GM19468 (cell line): ENCODE results near the gene LDLRAD4.
A peak's percentile ranks its signal among the peaks of the same experiment; 100 is the strongest.

Source experiments
- ATAC-seq: cut with Tn5 transposase; IDR thresholded peaks from one replicate; pipeline ENCODE4 v1.9.1; 2021; ENCODE audit warnings: mild to moderate bottlenecking, moderate library complexity, moderate number of reproducible peaks; ENCODE audit not compliant: unreplicated experiment; ENCODE audit errors: extremely low read depth

LDLRAD4 gene

DNA sequence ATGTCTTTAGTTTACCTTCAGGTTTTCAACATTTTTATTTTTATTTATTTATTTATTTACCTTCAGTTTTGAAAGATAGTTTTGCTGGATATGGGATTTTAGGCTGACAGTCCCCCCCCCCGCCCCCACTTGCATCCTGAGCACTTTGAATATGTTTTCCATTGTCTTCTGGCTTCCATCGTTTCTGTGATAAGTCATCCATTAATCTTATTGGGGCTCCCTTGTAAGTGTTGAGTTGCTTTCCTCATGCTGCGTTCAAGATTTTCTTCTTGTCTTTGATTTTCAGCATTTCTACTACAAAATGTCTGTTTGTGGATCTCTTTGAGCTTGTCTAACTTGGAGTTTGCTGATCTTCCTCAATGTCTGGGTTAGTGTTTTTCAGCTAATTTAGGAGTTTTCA is 19.4 kb upstream of the LDLRAD4 start:
- no peak for ATAC-seq

DNA sequence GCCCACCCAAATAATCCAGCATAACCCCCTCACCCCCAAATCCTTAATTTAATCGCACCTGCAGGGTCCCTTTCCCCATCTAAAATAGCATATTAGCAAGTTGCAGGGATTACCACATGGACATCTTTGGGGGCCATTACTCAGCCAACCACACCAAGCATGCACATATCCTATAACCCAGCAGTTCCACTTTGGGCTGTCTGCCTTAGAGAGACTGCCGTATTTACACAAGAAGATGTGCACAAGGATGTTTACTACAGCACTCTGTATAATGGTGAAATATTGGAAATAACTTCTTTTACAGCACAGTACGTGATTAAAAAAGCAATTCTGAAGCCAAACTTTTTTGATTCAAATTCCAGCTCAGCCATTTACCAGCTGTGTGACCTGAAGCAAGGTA is 17.3 kb upstream of the LDLRAD4 start:
- ATAC-seq = no peak

DNA sequence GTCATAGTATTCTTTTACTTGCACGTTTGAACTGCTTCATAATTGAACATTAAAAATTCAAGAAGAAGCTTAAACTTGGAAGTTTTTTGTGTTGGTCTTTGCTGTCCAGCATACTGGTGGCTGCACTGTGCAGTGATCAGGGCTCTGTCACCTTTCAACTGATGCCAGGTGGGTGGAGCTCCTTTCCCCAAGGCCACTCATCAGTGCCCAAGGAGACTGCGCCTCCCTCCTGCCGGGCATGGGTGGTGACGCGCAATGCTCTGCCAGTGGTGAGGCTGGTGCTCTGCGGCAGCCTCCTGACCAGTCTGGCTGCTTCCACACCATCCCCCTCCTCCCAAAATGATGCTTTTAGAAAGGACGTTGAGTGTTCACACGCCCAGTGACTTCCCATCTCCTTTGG is 16.0 kb upstream of the LDLRAD4 start:
- ATAC-seq = no peak

DNA sequence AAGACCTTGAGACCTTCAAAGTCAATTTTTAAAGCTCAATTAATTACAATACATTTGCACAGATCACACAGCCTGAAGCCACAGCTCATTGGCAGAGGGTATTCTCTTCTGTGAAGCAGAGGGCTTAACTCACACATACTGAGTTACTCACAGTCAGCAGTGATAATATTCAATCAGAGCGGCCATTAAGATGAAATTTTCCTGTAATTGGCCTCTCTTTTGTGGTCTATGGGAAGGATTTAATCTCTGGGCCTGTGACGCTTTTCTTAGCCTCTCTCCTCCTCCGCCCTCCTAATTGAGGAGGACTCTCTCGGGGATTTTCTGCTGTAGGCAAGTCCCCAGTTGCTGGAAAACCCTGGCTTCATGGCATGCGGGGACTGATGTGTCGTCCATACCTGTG is 12.3 kb upstream of the LDLRAD4 start:
- ATAC-seq = no peak

DNA sequence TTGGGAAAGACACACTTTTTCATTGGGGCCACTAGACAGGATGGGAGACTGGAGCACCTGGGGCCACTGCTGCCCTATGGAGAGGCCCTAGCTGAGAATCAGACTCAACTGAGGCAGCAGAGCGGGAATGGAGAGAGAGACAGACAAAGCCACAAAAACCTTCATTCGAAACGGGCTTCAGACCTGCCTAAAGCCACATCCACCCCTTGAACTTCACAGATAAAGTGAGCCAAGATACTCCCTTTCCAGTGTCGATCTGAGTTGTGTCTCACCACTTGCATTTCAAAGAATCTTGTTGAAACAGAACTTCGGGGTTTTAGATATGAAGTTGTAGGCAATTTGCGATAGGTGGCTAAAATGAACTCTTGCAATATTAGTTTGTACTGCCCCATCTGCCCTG is 11.3 kb upstream of the LDLRAD4 start:
- ATAC-seq = no peak

DNA sequence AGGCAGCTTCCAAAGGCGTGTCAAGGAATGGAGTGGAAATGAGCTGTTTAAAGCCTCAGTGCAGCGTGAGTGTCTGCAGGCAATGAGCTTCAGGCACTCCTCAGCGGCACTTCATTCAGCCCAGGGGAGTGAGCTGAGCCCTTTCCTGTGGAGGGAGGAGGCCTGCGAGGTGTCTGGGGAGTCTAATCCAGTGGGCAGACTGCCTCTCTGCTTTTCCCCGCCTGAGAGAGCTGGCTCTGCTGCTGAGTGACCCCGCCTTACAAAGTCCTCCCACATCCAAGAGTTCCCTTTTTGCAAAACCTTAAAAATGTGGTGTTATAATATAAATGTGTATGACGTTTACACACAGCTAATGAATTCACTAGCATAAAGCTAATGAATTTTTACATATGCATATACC is 7.0 kb upstream of the LDLRAD4 start:
- ATAC-seq = no peak

DNA sequence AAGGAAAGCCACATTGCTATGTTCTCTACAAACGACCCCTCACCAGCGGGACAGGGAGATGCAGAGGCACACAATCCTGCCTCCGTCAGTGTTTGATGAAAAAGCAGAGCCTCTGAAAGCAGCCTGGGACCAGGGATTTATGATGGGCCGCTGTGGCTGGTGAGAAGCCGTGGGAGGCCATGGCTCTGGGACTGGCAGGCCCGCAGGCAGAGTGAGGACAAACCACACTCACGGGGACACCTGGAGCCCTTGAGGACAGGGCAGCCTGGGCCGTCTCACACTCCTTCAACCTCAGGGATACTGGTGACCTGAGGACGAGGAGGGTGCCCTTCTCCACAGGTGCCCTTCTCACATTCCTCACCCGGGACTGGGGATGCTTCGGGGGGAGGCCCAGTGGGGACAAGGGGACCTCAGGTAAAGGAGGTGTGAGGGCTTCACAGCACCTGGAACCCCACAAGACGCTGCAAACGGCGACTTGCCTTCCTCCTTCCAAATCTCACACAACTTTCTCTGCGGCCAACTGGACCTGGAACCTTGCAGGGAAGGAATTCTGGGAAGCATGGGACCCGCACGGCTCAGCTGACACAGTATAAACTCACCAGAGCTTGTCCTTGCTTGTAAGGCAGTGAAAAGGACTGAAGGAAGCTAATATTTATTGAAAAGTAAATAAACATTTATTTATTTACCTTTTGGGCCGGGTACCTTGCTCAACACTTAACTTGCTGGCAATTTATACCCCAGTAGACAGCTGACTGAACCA is 5.3 kb upstream of the LDLRAD4 start:
- no peak for ATAC-seq

DNA sequence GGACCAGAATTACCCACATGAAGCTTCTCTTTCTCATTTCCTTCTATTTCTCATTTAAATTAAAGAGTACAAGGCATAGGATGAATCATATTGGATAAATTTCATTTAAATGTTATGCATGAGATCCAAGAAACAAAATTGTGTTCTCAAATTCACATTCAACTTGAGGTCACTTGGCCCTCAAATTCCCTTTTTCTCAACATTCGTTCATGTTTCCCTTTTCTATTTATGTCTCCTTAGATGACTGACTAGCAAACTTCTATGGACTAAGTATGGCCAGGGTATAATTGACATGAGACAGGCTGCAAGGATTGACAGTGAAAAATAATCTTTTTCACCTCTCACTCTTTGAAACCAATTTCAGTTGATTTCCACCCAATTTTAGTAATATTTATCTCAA is 4.0 kb upstream of the LDLRAD4 start:
- ATAC-seq = no peak

DNA sequence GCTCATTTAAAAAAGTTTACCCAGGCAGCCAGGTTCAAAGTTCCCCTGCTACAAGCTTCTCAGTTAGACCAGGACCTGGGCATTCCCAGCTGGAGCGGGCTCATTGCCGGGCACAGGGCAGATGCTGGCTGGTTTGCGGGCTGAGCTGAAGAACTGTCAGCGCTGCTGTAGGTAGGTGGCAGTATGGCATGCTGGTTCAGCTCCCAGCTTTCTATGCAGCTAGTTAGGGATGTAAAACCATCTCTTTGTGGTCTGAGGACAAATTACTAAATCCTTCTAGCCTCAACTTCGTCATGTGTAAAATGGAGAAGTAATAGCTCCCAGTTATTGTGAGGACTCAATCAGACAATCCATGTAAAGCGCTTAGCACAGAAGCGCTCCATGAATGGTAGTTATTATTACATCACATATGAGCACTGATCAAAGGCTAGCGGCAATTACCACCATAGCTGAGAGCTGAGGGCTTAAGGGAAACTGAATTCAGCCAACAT is 2.4 kb upstream of the LDLRAD4 start:
- ATAC-seq = no peak

DNA sequence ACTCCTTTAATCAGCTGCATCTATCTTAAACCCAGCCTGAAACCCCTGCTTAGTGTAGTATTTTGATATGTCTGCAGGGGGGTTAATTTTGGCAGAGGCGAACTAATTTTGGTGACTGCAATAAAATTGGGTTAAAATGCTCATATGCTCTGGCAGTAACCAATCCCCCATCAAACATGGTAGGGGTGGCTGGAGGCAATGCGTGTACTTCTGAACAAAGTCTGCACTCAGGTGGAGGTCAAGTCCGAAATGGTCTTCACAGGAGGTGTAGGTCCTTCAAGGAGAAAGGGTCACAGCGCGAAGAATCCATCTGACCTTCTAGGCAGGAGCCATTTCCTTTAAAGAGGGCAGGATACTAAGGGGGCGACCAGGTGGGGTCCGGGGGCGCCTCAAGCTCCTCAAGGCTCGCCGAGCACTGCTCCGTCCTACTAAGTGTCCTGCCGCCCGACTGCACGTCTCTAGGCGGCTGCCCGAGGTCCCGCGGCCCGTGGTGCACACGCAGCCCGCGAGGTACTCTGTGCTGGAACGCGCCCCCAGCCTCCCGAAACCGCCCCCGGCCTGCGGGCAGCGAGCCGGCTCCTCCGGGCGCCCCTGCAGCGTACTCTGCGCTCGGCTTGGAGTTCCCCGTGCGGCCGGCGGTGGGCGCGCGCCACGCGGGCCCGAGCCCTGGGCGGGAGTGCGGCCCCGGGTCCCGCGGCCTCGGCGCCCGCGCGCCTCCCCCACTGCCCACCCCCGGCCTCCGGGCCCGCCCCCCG is 1.7 kb upstream of the LDLRAD4 start:
- ATAC-seq = peak; percentile 13

DNA sequence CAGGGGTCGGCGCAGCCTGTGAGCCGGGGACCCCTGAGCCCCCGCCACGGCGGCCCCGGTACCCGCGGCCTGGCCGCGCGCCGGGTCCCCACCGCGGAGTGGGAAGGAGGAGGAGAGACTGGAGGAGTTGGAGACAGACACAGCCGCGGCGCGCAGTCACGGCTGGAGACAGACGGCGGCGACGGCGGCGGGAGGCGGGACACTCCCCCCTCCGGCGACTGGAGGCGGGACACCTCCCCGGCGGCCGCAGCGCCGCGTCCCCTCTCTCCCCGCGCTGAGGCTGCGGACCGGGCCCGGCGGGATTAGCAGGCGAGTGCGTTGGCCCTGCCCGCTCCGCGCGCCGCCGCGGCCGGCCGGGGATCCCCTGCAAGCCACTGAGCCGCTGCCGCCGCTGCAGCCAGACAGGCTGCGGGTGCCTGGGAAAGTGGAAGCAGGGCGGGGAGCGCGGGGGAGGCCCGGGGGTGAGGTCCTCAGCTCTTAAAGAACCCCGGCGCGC is 1.0 kb upstream of the LDLRAD4 start:
- ATAC-seq = peak; percentile 23

DNA sequence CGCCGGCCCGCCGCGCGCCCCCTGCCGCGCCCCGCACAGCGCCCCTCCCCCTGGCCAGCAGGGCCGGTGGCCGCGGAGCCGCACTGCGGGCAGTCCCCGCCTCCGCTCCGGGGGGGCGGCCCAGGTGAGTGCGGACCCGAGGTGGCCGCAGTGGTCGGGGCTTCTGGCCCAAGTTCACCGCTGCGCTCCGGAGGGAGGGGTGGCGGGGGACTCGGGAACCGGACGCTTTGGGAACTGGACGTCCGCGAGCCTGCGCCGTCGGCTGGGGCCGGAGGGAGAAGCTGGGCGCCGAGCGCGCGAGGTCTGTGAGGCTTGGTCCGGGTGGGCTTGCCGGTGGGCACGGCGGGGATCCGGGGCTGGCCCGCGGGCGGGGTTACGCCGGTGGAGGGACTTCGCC is 591 bp upstream of the LDLRAD4 start:
- no peak for ATAC-seq

DNA sequence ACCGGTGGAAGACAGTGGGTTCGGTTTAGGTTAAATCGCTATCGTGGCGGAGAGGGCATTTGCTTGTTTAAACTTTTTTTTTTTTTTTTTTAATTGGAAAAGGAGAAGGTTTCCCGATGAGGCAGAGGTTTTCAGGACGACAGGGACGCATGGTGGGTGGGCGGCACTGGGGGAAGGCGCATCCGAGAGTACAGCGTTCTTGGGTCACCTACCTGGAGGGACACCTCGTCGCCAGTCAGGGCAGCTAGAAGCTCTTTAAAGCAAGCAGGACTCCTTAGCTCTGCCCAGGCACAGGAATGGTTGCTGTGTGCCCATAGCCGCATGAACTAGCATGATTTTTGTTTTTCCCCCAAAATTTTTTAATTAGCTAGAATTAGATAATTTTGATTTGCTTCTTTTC is 437 bp downstream of the LDLRAD4 start:
- ATAC-seq = no peak

DNA sequence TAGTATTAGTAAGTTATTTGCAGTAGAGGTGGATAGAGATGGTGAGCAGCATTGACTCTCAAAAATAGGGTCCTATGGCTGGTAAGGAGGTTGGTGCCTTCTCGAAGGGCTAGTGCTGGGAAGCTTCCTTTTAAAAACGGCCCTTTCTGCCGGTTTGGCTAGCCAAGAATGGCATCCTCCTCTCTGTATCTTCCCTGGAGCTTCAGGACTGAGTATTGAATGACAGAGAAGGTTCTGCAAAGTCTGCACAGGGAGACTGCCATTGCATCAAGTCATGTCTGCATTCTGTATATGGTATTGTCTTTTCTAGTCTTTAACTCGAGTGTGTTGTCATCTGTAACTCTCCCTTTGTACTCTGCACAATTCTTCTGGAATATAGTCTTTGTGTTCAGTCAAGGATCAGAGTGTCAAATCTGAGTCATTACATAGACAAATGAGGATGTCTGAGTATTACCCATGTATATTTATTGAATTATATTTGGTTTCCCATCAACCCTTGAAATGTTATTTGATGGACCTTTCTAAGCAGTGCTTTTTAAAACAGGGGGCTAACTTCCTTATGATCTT is 1.1 kb downstream of the LDLRAD4 start:
- ATAC-seq = no peak

DNA sequence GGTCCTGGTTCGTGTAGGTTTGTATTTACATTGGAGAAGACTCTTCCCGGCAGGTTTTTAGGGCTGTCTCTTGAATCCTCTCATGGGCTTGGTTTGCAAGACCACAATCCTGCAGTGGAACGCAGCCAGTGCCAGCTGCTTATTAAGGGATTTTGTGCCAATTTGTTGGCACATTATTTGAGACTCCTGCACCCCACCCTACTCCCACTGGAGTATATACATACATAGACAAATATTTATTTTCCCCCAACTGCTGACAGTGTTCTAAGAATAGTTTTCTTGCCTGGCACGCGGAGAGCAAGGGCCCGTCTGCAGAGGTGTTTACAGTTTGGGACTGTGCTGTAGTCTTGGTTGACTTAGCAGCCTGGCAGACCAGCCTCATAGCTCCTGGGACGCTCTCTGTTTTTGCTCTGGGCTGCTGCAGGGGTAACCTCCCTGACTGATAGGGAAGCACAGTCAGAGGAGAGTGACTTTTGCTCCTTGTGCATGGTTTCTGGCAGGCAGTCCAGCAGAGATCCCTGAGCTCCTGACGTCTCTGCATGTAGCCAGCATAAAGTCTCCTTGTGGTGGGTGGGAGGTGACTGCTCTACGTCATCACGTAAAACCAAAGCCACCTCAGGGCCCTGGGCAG is 1.9 kb downstream of the LDLRAD4 start:
- no peak for ATAC-seq

DNA sequence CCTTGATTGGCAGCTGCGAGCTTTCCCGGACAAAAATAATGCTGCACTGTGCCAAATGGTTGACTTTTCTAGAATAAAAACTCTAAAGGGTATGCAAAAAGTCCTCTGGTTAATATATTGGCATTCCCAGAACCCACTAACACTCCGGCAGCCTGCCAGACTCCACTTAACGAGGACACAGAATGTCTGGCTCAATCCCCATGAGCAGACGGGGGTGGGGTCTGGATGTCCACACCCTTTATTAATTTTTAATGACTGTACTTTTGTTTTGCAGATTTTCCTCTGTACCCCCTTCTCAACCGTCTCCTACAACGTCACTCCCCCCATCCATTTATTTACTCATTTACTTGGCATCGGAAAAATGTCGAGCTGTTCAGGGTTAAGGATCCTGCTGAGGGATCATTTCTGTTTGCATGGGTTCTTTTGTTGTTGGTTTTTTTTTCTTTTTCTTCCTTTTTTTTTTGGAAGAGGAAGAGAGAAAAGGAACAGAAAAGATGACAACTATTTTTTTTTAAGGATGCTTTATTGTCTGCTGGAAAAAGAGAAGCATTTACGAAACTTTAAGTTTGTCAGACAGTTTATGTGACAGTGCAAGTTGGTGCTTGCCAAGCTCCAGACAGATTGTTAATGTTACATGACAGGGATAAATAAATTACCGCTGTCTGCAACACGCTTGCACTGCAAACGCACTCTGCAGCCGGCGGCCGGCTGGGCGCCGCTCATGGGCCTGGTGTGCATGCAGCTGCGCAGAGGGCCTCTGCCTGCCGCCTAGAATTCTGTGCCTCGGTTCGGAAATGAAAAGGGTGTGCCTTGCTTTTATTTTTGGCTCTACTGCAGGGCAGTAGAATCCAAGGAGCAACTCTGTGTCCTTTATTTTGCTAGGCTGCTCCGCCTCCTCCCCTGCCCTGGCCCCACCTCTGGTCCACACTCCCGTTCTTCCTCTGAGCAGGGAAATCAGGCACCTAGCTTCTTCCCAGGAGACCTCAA is 3.6 kb downstream of the LDLRAD4 start:
- ATAC-seq = no peak

DNA sequence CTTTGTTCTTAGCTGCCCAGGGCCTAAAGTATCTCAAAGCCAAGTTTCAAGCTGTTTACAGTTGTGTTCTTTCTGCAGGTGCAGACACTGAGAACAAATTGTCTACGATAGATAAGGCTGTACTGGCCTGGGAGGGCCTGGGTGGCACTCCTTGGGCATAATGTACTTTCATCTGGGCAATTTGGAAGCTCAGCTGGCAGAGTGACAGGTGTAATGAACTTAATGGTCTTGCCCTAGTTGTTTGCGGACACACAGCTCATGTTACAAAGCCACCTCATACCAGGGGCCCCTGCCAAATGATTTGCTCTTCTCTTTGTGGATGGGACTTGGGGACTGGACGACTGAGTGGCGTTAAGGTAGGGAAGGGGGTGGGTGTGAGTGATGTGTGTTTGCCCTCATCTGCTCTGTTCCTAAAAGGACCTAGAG is 4.3 kb downstream of the LDLRAD4 start:
- ATAC-seq = no peak

DNA sequence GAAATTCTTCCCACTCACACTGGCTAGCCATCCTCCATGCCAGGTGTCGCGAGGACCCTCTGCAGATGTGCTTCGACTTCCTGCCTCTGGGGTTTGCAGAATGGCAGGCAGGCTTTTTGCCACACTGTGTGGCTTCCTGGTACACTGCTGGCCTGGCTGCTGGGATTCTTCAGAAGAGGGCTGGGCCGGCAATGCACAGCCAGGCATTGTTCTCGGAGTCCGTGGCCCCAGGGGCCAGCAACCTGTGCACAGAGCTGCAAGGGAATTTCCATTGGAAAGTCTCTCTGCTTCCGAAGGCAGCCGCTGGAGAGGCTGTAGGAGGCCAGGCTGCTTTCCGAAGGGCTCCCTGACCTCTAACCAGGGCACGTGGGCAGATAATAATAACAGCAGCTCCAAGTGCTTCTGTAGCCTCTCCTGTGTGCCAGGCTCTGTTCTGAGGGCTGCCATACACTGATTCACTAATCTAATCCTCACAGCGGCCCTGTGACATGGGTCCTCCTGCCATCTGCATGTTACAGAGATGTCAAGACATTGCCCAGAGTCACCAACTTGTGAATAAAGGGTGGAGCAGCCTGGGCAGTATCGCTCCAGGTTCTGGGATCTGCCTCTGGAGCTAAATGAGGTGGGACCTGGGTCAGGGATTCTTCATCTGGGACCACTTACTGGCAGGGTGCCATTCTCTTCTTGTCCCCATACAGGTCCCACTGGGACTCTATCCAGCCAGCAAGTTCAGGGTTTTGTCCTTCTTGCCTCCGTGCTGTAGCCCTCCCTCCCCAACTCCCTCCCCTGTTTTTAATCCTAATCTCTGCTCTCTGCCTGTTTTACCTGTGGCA is 5.0 kb downstream of the LDLRAD4 start:
- no peak for ATAC-seq

DNA sequence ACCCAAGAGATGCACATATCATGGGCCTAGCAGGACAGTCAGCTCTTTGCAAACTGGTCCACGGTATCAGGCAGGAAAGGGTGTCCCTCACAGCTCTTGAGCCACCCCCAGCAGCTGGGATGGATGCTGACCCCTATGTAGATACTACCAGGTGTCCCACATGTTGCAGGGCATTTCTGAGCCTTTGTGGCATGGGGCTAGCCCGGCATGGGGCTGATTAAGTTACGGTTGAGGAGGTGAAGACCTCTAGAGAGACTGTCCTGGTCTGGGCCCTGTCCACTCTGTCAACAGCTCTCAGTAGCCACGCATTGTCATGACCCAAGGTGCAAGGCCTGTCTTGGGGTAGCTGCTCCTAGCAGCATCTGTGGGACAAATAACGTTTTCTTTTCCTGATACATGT is 6.7 kb downstream of the LDLRAD4 start:
- no peak for ATAC-seq
